ENCODE measurements around the gene FCN2. TPM values are rescaled to one million over a fixed set of nuclear protein-coding genes. Genes with fewer than 3 reads are reported as not detected.

The FCN2 gene
- total and polyA plus RNA-seq, 7 donors = 0.07 TPM; not detected in 6

DNA sequence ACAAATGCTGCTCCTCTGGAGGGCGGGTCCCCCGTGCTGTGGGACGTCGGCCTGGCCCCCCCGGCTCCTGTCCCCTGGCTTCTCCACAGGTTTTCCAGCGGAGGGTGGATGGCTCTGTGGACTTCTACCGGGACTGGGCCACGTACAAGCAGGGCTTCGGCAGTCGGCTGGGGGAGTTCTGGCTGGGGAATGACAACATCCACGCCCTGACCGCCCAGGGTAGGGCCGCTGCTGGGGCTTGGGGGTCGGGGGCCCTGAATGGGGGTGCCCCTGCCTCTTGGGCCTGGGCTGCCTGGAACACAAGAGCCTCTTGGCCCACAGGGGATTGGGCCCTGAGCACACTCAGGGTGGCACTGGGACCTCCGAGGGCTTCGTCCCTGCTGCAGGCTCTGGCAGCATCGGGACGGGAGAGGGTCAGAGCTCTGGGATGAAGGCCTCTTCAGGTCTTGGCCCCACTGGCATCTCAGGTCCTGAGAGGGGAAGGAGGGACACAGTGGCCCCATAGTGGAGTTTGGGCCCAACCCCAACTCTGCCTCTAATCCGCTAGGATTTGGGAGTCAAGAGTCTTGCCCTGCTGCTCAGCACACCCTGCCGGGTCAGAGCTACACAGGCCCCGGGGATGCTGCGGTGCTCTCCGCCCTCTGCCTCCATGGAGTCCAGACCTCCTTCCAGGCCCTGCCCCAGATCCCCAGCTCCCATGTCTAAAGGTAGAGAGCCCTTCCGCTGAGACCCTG is 5.2 kb downstream of the FCN2 start:
- no peaks in the 10 kb centered on the region for H3K36me3 ChIP-seq (ENCODE audit: insufficient read depth in 1 of 2, low read depth in 1 of 2)
- no peak overlapping the region for H3K4me3 ChIP-seq
- TF ChIP-seq, protein P1, sequence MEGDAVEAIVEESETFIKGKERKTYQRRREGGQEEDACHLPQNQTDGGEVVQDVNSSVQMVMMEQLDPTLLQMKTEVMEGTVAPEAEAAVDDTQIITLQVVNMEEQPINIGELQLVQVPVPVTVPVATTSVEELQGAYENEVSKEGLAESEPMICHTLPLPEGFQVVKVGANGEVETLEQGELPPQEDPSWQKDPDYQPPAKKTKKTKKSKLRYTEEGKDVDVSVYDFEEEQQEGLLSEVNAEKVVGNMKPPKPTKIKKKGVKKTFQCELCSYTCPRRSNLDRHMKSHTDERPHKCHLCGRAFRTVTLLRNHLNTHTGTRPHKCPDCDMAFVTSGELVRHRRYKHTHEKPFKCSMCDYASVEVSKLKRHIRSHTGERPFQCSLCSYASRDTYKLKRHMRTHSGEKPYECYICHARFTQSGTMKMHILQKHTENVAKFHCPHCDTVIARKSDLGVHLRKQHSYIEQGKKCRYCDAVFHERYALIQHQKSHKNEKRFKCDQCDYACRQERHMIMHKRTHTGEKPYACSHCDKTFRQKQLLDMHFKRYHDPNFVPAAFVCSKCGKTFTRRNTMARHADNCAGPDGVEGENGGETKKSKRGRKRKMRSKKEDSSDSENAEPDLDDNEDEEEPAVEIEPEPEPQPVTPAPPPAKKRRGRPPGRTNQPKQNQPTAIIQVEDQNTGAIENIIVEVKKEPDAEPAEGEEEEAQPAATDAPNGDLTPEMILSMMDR (IDR thresholded peaks at IDR 0.05) = no peak
- peaks cover 0 to 13% (median 3%) of the 10 kb centered on the region in 3 donors for H3K27me3 ChIP-seq (ENCODE audit: insufficient read depth in 3 of 3, low read length in 2 of 3)
- H3K27ac ChIP-seq = no peak overlapping the region
- intact Hi-C loops (cut with DNase I) = no loop called here
- no peaks in the 10 kb centered on the region for H3K9me3 ChIP-seq
- 84 to 92% (median 86%) methylated on average over 22 to 24 of the region's 24 CpGs for WGBS, 3 donors
- DNase-seq = no peak
- ATAC-seq = no peak
- H3K4me1 ChIP-seq = no peaks in the 10 kb centered on the region

DNA sequence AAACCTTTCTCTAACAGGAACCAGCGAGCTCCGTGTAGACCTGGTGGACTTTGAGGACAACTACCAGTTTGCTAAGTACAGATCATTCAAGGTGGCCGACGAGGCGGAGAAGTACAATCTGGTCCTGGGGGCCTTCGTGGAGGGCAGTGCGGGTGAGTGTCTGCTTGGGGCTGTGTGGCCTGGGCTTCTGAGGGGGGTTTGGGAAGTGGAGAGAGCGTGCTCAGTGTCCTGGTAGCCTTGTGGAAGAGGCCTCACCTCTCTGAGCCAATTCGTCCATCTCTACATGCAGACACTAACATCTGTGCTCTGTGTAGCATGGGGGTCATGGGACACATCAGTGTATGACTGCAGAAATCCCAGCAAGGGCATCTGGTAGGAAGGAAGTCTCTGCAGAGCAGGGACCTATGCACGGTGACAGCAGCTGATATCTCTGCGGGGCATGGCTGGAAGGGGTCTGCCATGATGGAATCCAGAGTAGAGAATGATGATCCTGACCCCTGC is 5.9 kb downstream of the FCN2 start:
- Histone ChIP-seq H3K36me3 (ENCODE audit: insufficient read depth in 1 of 2, low read depth in 1 of 2) (no peaks in the 10 kb centered on the region), H3K27ac (no peak overlapping the region), H3K9me3 (no peaks in the 10 kb centered on the region), H3K4me3 (no peak overlapping the region), H3K4me1 (no peaks in the 10 kb centered on the region), H3K27me3 (ENCODE audit: insufficient read depth in 3 of 3, low read length in 2 of 3) (peaks cover 0 to 13% (median 1%) of the 10 kb centered on the region in 3 donors)
- ATAC-seq = no peak
- WGBS, 3 donors = 92 to 96% (median 94%) methylated on average over 11 of the region's 11 CpGs
- no peak for DNase-seq
- intact Hi-C loops (cut with DNase I) = no loop called here
- TF ChIP-seq, protein P1 (IDR thresholded peaks at IDR 0.05) = no peak

DNA sequence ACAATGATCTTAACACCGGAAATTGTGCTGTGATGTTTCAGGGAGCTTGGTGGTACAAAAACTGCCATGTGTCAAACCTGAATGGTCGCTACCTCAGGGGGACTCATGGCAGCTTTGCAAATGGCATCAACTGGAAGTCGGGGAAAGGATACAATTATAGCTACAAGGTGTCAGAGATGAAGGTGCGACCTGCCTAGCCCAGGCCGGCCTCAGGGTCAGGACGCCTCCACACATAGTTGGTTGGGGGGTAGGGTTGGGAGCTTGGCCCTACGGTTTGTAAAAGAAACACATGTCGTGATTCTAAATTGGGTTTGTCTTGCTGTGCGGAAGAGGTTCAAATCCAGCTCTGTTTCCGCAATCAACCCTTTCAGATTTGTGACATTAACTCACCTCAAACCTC is 6.6 kb downstream of the FCN2 start:
- intact Hi-C loops (cut with DNase I) = no loop called here
- no peak for DNase-seq
- ATAC-seq = no peak
- Histone ChIP-seq H3K9me3 (no peaks in the 10 kb centered on the region), H3K27ac (no peak overlapping the region), H3K27me3 (ENCODE audit: insufficient read depth in 3 of 3, low read length in 2 of 3) (peaks cover 0 to 9% (median 0%) of the 10 kb centered on the region in 3 donors), H3K4me1 (no peaks in the 10 kb centered on the region), H3K4me3 (no peak overlapping the region), H3K36me3 (ENCODE audit: insufficient read depth in 1 of 2, low read depth in 1 of 2) (no peaks in the 10 kb centered on the region)
- 92 to 96% (median 94%) methylated on average over 10 of the region's 10 CpGs for WGBS, 3 donors
- TF ChIP-seq, protein P1 (IDR thresholded peaks at IDR 0.05) = no peak

DNA sequence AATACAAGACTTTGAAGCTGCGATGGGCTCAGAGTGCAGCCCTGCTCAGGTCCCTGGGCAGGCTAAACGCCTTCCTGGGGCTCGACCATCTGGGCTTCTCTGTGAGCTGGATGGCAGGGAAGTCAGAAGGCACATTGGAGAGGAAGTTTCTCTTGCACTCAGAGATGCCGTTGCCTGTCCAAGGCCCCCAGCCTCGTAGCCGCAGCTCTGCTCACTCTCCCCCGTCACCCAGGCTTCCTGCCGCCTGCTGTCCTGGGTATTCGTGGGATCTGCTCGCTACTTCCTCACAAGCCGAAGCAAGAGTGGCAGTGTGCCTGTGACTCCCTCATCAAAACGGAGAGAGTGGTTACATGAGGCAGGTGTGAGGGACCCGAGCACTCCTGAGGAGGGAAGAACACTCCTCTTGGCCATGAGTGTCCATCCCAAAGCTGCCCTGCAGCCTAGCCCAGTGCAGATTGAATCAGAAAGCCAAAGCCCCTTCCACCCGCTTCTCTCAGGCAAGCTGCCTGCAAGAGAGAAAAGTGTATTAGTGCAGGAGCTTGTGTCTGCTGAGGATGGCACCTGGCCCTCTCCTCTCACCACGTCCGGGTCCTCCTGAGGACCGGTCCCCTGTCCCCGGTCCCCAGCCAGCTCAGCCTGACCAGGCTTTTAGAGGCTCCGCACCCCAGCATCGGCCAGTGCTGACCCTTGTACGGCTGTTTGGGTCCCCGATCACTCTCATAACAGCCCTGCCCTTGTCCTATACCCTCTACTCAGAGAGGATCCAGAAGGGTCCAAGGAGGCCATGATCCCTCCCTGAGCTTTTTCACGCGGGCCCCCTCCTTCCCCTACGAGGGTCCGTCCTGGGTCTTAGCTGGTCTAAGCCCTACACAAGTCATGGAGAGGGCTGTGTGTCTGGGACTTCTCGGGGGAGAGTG is 7.3 kb downstream of the FCN2 start:
- WGBS, 3 donors = 77 to 80% (median 80%) methylated on average over 27 of the region's 27 CpGs
- intact Hi-C loops (cut with DNase I) = no loop called here
- H3K27me3 ChIP-seq (ENCODE audit: insufficient read depth in 3 of 3, low read length in 2 of 3) = peaks cover 0 to 3% (median 0%) of the 10 kb centered on the region in 3 donors
- H3K27ac ChIP-seq = no peak overlapping the region
- no peaks in the 10 kb centered on the region for H3K9me3 ChIP-seq
- ATAC-seq = no peak
- DNase-seq = no peak
- H3K4me1 ChIP-seq = no peaks in the 10 kb centered on the region
- TF ChIP-seq, protein P1 (IDR thresholded peaks at IDR 0.05) = no peak
- H3K36me3 ChIP-seq (ENCODE audit: insufficient read depth in 1 of 2, low read depth in 1 of 2) = no peaks in the 10 kb centered on the region
- H3K4me3 ChIP-seq = no peak overlapping the region
